HepG2 (cell line): ENCODE results near the gene AVPR2.

Experiments
- ASH2L ChIP-seq: fragments of 300-600, 200-600 bp; sonication (generic); IDR thresholded peaks from 2 replicates; pipeline ENCODE4 v1.7.0; 2017; ENCODE audit warnings: low read depth, mild to moderate bottlenecking, moderate library complexity, mixed read lengths, low read length; ENCODE audit not compliant: insufficient read length
- KDM1A ChIP-seq: IDR thresholded peaks from 2 replicates; pipeline ENCODE4 v1.6.1; 2016; ENCODE audit warnings: missing compliant biosample characterization
- KDM4B ChIP-seq: sonication (generic); formaldehyde crosslinking; IDR thresholded peaks from 2 replicates; pipeline ENCODE4 v1.4.0; 2020; ENCODE audit warnings: missing genetic modification reagents
- NFIC ChIP-seq: IDR thresholded peaks from 2 replicates; pipeline ENCODE4 v1.6.1; 2012; ENCODE audit warnings: mild to moderate bottlenecking, low read length, inconsistent platforms
- NFKBIZ ChIP-seq: IDR thresholded peaks from 2 replicates; pipeline ENCODE4 v1.6.1; 2018; ENCODE audit warnings: missing genetic modification reagents, missing compliant biosample characterization
- NR2F6 ChIP-seq, 2 experiments: IDR thresholded peaks; 2 replicates each; pipeline ENCODE4 v1.6.1; 2016; ENCODE audit warnings: antibody characterized with exemption in 1 of 2, mild to moderate bottlenecking in 1 of 2
- REPIN1 ChIP-seq: sonication (generic); formaldehyde crosslinking; IDR thresholded peaks from 2 replicates; pipeline ENCODE4 v1.8.0; 2022; ENCODE audit warnings: missing genetic modification reagents, low read depth, mild to moderate bottlenecking, borderline replicate concordance
- SMARCE1 ChIP-seq: fragments of 450-650 bp; IDR thresholded peaks from 2 replicates; pipeline ENCODE4 v1.6.1; 2017; ENCODE audit warnings: borderline replicate concordance
- ZNF326 ChIP-seq: sonication (generic); formaldehyde crosslinking; IDR thresholded peaks from 2 replicates; pipeline ENCODE4 v1.4.0; 2020; ENCODE audit warnings: missing genetic modification reagents, borderline replicate concordance
- ZNF512B ChIP-seq: sonication (generic); formaldehyde crosslinking; IDR thresholded peaks from 2 replicates; pipeline ENCODE4 v1.5.1; 2020; ENCODE audit warnings: missing genetic modification reagents, mild to moderate bottlenecking, borderline replicate concordance

DNA sequence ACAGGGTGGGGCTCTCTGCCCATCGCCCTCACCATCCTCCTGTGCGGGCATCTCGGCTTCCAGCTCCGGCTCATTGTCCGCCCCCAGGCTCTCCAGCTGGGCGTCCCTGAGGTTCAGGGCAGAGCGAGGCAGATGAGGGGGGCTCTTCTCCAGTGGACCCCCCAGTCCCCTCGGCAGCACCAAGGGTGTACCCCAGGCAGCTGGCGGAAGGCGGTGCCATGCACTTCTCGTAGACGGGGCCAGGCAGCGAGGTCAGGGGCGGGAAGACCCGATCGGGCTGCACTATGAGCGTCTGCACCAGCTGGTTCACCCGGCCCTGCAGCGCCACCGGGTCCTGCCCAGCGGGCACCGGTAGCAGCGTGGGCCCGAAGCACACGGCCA is 5.5 kb downstream of the AVPR2 start:
- TF ChIP-seq ASH2L (no peak), NR2F6 (IDR thresholded peaks at IDR 0.05) (no peak), NR2F6 (CRISPR knock-in tag; IDR thresholded peaks at IDR 0.05) (no peak), NFIC (no peak), REPIN1 (CRISPR knock-in tag) (no peak), ZNF326 (CRISPR knock-in tag) (no peak), SMARCE1 (no peak), KDM4B (CRISPR knock-in tag) (no peak), ZNF512B (CRISPR knock-in tag) (no peak), NFKBIZ (CRISPR knock-in tag) (no peak), KDM1A (CRISPR knock-in tag) (no peak)
